DMS153 (cell line): ENCODE data around the gene DNAH2.
"Not testable (repeated sequence)": the region's sequence is repeated elsewhere in the genome, so short reads cannot be mapped to it uniquely, and the experiment has no call there.

ENCODE experiments used
- DNase-seq: peaks from one replicate; lab custom pipeline; 2025; lab: John Stamatoyannopoulos, UW

Gene DNAH2

DNA sequence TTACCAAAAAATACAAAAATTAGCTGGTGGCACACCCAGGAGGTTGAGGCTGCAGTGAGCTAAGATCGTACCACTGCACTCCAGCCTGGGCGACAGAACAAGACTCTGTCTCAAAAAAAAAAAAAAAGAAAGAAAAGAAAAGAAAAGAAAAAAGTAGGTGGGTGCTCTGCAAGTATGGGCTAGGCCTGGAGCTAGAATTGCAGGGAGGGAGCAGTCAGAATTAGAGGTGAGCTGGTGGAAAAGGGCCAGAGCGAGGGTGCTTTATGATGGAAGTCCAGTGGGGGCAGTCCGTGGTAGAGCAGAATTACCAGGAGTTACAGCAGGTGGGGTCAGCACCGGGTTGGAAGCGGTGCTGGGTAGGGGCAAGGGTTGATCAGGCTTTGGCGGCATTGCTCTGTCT is 59.5 kb downstream of the DNAH2 start:
- no peak for DNase-seq

DNA sequence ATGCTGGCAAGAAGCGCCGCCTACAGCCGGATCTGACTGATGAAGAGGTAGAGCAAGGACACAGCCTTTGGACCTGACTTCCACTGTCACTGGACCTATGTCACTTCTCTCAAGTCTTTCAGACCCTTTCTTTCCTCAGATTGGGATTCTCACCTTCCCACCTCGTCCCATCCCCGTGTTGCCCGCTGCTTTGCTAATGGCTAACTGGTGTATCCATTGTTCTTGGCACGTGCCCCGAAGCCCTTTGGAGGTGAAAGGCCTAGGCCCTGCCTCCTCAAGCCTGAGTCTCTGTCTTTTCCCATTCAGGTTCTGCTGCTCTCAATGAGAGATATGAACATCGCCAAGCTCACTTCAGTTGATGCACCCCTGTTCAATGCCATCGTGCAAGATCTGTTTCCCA is 63.2 kb downstream of the DNAH2 start:
- no peak for DNase-seq

DNA sequence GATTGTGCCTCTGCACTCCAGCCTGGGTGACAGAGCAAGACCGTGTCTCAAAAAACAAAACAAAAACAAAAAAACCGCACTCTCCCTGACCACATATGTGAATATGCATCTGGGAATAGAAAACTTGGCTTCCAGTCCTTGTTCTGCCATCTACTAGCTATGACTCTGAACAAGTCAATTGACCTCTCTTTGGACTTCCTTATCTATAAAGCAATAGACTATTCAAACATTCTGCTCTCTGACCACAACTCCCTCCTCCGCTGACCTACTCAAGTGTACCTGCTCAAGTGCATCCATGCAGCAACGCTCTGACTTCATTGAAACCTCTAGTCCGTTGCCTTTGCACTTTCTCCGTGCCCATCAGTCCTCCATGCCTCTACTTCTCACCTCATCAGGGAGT is 63.9 kb downstream of the DNAH2 start:
- DNase-seq: no peak

DNA sequence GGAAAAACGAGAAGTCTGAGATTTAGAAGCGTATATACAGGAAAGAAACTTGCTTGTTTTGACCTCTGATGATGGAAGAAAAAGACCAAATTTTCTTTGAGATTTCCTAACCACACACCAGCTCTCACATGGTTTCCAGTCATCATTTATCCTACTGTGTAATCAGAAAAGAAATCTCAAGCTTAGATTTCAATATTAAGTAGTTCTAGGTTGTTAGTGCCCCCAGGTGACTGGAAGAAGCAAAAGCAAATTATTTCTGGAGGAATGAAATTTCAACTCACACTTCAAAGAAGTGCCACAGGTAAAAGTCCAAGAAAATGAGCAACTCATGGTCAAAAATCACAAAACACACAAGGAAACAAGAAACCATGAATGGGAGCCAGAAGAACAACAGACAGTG is 64.7 kb downstream of the DNAH2 start:
- DNase-seq: no peak

DNA sequence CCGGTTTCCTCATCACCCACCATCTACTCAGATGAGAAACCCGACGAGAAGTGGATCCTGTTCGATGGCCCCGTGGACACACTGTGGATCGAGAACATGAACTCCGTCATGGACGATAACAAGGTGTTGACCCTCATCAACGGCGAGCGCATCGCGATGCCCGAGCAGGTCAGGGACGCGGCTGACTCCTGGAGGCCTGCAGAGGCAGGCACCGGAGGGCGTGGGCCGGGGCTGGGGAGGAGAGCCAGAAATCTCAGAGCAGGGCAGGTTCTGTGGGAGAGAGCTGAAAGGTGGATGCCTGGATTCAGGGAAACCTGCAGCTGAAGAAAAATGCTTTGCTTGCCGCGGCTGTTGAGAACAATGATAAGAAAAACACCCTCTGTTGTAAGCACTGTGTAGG is 69.3 kb downstream of the DNAH2 start:
- DNase-seq: no peak

DNA sequence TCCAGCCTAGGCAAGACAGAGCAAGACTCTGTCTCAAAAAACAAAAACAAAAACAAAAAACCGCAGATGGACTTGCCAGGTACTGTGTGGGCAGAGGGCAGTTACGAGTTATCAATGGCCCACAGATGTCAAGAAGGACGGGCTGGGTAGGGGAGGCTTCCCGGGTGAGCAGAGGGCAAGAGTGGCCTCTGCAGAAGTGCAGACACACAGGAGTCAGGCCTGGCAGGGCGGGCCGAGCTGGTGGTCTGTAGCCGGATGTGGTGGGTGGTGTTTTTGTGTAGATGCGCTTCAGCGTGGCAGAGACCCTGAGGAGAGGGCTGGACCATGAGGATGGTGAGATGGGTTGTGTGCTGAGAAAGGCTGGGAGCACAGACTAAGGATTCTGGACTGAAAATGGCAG is 71.6 kb downstream of the DNAH2 start:
- DNase-seq: no peak

DNA sequence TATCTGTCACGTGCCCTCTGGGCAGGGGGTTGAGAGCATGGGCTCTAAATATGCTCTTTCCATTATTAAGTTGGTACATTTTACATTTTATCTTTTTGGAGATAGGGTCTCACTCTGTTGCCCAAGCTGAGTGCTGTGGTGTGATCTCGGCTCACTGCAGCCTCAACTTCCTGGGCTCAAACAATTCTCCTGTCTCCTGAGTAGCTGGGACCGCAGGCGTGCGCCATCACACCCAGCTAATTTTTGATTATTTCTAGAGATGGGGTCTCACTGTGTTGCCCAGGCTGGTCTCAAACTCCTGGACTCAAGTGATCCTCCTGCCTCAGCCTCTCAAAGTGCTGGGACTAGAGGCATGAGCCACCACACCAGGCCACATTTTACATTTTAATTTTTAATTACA is 72.6 kb downstream of the DNAH2 start:
- DNase-seq: no peak

DNA sequence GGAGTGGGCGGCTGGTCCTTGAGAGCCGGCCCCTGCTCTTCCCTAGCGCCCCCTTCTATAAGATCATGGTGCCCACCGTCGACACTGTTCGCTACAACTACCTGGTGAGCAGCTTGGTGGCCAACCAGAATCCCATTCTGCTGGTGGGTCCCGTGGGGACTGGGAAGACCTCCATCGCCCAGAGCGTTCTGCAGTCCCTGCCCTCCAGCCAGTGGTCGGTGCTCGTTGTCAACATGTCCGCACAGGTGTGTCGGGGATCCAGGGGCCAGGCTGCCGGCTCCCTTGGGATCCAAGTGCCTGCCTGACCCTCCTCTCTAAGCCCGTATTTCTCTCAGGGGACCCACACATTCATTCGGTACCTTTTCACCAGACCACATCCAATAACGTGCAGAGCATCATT is 75.1 kb downstream of the DNAH2 start:
- DNase-seq: no peak

DNA sequence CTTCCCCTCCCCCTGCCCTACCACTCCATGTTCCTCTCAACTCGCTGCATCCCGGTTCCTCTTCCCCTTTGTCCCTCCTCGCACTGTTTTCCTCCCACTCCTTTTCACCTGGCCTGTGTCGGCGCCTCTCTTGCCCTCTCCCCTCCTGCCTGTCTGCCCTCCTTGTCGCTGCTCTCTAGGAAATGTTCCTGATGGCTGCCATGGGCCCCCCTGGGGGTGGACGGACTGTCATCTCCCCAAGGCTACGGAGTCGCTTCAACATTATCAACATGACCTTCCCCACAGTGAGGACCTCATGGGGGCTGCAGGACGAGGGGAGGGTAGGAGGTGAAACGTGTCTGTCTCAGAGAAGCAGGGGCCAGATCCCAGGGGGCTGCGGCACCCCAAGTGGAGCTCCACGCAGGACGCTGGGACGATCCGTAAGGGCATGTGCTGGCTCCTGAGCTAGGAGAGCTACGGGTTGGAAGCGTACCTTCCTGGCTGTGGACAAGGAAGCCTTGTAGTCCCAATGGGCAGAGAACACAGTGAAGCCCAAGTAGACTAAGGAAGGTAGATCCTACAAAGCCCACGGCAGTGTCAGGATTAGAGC is 76.6 kb downstream of the DNAH2 start:
- no peak for DNase-seq

DNA sequence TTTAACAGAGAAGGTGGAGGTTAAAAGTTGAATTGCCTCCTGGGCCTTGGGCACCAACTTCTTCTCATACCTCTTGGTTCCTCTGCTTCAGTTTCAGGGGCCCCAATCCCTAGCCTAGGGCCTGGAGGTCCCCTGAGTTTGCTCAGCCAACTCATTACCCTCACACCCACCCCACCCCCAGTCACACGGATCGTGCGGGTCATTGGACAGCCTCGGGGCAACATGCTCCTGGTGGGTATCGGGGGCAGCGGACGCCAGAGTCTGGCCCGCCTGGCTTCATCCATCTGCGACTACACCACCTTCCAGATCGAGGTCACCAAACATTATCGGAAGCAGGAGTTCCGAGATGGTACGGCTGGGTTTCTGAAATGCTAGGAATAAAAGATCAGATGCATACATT is 80.4 kb downstream of the DNAH2 start:
- DNase-seq: no peak

DNA sequence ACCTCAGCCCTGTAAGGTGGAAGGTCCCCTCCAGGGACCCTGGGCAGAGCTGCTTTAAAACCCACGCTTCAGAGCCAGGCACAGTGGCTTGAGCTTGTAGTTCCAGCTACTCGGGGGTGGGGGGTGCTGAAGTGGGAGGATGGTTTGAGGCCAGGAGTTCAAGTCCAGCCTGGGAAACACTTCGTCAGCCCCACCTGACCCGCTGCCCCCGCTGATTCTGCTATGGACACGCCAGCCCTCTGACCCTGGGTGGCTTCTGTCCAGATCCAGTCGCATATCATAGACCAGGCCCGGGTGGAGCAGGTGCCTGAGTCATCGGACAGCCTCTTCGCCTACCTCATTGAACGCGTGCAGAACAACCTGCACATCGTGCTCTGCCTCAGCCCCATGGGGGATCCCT is 81.3 kb downstream of the DNAH2 start:
- no peak for DNase-seq

DNA sequence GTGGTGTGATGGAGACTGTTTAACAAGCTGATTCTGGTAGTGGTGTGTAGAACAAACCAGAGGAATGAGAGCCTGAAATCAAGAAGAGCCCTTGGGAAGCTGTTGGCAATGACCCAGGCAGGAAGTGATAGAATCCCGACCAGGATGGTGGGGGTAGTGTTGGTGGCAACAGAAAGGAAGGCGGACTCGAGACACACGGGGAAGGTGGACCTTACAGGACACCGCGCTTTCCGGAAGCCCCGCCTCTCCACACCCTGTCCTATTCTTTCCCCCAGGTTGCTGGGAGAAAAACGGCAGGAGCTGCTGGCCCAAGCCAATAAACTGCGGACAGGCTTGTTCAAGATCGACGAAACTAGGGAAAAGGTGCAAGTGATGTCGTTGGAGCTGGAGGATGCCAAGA is 86.4 kb downstream of the DNAH2 start:
- peak; percentile 69 for DNase-seq

DNA sequence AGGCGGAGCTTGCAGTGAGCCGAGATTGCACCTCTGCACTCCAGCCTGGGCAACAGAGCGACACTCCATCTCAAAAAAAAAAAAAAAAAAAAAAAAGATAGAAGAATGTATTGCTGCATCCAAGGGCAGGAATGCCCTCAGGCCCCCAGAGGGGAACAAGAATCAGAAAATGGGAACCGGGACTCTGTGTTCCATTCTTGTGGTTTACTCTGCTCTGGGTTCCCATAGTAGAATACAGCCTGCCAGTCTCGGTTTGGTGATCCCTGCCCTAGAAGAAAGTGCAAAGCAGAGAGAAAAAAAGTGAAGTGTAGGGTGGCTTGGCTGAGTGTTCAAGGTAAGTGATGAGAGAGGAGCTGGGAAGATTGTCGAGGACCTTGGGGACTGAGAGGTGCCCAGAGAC is 89.0 kb downstream of the DNAH2 start:
- DNase-seq: no peak

DNA sequence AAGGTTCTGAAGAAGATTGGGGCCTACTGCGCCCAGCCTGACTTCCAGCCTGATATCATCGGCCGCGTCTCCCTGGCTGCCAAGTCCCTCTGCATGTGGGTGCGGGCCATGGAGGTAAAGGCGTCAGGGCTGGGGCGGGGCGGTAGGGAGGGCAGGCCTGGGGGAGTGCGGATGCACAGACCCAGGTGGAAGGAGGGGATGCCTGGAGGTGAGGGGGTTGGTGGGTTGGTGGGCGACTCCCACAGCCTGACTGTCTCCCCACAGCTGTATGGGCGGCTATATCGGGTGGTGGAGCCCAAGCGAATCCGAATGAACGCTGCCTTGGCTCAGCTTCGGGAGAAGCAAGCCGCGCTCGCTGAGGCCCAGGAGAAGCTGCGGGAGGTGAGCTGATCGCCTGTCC is 89.7 kb downstream of the DNAH2 start:
- DNase-seq: no peak

DNA sequence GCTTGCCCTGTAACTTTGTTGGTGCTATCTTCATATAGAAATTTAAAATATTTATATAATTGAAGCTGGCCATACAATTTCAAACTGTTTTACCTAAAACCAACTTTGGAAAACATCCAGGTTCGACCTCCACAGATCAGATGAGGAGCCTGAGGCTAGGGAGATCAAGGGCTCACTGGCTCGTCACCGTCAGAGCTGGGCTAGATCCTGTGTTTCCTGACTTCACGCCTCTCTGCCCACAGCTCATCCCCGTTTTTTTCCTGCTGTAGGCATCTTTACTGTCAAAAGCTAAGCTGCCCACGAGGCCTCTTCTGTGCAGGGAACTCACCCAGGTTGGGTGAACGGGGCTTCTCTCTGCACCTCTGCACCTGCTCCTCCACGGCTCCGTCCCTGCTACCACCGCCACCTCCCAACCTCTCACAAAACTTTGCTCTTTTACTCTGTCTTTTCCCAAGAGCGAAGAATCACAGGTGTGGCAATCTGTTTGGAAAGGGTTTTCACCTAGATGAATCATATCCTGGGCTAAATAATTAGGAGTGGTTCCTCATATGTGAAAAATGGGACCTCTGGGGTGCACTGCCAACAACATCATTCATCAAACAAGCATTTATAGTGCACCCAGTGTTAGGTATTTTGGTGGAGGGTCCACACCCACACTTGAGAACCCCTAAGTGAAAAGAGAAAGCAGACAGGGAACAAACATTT is 91.7 kb downstream of the DNAH2 start:
- DNase-seq: no peak

DNA sequence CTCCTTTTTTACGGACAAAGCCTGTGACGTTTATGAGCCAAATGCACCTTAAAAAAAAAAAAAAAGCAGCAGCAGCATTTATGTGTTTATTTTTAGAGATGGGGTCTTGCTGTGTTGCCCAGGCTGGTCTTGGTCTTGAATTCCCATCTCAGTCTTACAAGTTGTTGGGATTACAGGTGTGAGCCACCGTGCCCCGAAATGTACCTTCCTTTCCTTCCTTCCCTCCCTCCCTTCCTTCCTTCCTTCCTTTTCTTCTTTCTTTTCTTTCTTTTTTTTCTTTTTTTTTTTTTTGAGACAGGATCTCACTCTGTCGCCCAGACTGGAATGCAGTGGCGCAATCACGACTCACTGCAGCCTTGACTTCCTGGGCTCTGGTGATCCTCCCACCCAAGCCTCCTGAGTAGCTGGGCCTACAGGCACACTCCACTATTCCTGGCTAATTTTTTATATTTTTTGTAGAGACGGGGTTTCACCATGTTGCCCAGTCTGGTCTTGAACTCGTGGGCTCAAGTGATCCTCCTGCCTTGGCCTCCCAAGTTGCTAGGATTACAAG is 92.3 kb downstream of the DNAH2 start:
- DNase-seq: not testable (repeated sequence)

DNA sequence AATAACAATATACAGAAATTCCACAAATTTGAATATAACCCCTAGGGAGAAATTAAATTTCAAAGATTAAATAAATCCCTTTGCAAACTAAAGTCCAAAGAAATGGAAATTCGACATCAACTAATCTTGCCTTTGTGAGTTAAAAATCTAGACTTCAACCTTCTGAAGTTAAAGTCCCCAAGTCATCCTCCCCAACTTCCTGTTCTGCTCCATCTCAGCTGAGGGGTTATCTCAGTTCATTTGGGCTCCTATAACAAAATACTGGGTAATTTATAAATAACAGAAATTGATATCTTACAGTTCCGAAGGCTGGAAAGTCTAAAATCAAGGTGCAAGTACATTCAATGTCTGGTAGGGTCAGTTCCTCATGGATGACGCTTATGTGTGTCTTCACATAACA is 93.7 kb downstream of the DNAH2 start:
- no peak for DNase-seq

DNA sequence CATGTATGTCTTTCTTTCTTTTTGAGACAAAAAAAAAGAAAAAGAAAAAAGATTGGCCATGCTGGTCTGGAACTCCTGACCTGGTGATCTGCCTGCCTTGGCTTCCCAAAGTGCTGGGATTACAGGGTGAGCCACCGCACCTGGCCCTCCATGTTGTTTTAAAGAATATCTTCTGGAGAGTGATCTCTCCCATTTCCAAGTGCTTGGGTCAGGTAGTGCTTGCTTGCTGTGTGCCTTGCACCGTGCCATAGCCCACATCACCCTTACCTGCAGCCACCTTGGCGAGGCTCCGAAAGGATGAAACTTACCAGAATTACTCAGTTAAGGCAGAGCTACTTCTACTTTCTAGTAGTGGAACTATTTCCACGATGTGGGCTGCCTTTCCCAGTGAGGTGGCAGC is 97.4 kb downstream of the DNAH2 start:
- DNase-seq: no peak

DNA sequence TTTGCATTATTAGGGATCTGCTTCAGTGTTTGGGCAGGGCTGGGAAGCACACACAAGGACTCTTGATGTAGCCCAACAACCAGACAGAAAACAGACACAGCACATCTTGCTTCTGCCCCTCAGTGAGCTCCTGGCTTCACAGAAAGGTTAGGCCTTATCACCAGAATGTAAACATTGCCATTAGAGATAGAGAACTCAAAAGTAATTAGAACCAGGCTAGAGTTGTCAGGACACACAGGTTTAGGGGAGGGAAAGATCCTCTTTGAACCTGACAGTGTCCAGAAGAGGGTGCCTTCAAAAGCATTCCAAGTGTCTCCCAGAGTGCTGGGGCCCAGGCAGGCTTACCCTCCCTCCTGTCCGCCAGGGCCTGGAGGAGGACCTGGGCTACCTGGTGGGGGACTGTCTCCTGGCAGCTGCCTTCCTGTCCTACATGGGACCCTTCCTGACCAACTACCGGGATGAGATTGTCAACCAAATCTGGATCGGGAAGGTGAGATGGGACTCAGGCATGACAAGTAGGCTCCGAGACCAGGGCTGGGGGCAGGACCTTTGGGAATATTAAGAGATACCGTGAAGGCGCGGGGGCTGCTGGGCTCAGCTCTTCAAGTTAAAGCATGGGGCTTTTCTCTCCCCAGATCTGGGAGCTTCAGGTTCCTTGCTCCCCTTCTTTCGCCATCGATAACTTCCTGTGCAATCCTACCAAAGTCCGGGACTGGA is 99.5 kb downstream of the DNAH2 start:
- DNase-seq: no peak

DNA sequence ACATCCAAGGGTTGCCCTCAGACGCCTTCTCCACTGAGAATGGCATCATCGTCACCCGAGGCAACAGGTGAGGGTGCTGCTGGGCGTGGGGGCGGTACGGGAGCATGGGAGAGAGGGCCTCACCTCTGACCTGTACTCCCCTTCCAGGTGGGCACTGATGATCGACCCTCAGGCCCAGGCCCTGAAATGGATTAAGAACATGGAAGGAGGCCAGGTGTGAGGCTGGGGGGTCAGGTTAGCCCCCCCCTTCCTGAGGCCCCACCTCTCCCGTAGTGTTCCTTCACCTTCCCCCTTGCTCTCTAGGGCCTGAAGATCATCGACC is 100.1 kb downstream of the DNAH2 start:
- no peak for DNase-seq

DNA sequence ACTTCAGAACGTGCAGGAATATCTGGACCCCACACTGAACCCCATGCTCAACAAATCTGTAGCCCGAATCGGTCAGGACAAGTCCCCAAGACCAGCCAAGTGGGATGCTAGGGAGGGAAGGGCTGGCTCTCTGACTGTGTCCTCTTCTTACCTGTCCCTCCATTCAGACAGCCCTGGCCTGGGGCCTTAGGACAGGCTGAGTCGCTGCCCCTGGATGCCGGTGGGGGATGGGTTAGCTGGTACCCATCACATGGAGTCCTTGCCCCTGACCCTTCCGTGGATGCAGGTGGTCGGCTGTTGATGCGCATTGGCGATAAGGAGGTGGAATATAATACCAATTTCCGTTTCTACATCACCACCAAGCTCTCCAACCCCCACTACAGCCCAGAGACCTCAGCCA is 100.5 kb downstream of the DNAH2 start:
- DNase-seq: no peak

DNA sequence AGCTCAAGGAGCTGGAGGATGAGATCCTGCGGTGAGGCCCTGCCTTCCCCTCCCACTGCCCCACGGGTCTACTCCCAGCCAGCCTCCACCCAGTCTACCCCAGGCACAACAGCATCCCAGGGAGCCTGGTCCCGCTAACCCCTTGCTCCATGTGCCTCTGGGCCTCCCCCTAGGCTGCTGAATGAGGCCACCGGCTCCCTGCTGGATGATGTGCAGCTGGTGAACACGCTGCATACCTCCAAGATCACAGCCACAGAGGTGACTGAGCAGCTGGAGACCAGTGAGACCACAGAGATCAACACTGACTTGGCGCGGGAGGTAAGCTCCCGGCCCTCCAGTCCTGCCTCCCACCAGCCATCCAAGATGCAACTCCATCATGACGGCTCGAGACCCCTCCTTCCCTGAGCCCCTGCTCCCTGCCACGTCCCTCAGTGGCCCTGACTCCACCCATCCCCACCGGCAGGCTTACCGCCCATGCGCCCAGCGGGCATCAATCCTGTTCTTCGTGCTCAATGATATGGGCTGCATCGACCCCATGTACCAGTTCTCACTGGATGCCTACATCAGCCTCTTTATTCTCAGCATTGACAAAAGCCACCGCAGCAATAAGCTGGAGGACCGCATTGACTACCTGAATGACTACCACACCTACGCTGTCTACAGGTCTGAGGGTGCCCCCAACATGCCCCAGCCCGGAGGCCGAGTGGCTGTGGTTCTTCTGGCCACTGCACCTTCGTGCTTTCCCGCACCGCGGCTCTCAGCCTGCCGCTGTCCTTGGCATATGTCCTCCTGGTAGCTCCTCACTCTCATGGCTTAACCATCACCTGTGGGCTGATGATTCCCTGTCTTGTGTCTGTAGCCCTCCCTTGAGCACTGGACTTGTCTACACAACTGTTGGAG is 101.5 kb downstream of the DNAH2 start:
- no peak for DNase-seq
